GM18909 (cell line): ENCODE data around the gene RELN.

Source experiments
- ATAC-seq: cut with Tn5 transposase; IDR thresholded peaks from one replicate; pipeline ENCODE4 v1.9.1; 2021; ENCODE audit warnings: mild to moderate bottlenecking; ENCODE audit not compliant: unreplicated experiment, poor library complexity

The RELN gene

DNA sequence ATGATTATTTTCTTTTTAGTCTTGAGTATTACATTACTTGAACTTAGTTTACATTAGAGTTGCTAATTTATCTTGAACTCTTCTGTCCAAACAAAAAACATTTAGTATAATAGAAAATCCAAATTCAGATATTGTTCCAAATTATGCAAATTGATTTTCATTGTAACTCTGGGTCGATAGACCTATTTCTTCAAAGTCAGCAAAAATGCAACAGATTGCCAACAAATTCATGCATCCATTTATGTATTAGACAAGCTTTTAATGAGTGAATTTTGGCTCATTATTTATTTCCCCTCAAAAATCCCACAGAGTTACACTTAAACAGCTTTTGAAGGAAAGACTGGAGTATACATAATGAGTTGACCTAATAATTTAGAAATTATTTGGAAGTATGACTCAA is 240.8 kb downstream of the RELN start:
- no peak for ATAC-seq

DNA sequence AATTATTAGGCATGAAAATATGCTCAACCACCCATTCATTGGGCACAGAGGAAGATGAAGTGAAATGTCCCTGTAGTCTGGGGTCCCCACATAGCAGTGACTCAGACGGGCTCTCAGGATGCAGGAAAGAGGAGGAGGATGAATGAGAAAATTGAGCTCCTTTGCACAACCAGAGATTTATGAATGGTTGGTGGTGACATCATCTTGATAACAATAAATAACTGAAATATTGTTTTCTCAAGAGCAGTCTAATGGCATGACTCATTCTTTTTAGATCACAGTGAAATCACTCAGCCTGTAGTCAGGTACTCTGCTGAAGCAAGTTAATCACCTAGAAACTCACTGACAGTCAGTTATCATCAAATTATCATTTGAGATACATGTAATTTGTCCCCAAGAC is 254.1 kb downstream of the RELN start:
- no peak for ATAC-seq

DNA sequence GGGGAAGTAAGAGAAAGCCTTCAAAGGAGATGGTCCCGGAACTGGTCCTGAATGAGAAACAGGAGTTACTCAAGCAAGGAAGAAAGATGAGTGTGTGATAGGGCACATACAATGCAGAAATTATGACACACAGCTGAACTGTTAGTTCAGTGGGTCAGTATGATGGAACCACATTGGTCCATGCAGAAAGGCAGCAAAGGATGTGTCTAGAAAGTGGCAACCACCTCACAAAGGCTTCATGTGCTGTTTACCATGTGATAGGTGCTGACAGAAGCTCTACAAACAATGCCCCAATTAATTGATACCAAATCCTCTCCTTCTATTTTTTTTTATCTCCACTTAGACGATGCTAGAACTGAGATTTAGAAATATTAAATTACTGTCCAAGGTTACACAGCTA is 258.3 kb downstream of the RELN start:
- ATAC-seq: no peak

DNA sequence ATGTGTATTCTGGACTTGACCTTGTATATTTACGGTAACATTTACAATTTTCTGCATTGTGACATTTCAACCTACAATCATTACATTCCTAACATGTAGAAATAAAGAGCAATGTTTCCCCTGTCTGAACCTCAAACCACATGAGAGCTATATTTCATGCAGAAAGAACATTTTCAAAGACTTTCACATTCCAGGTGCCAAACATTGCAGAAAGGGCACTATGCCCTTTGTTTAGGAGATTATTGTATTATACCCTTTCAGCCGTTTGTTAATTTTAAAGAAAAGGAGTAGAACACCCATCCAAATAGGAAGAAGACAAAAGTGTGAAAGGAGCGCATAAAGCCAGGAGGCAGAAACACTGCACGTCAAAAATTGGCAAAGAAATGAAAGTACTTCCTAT is 260.4 kb downstream of the RELN start:
- no peak for ATAC-seq

DNA sequence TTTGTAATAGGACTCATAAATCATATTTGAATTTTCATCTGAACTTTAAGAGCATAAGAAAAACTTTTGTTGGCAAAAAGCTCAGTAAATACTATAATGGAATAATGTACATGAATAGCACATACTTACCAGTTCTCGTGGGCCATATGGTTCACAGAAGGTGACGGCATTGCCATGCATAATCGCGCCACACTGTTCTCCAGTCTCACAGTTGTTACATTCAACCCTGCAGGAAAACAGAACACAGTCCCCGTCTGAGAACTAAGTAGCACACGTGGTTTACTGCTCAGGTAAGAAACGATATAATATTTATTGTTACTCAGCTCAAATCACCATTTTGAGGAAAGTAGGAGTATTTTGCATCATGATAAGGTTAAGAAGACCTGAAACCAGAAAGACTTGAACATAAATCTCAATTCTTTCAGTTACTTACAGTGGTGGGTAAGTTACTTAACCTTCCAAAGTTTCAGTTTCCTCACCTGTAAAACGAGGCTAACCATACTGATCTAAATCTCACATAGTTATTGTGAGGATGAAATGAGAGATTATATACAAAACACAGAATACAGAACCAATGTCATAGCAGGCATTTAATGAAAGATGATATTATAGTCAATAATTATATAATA is 261.4 kb downstream of the RELN start:
- no peak for ATAC-seq

DNA sequence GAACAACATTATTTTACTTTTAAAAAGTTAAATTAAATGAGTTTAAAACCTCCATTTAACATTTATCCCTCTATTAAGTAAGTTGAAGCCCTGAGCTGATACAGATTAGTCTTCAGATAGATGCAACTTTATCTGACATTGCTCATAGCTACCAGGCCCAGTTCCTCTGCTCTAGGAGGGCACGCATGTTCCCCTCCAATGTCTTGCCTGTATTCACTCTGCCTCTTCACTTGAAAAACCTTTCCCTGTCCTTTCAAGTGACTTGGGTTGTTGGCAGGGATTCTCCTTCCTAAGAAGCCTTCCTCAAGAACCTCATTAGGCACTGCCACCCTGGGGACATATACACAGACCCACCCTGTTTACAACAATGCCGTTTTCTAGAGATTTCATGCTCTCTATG is 270.4 kb downstream of the RELN start:
- ATAC-seq: no peak

DNA sequence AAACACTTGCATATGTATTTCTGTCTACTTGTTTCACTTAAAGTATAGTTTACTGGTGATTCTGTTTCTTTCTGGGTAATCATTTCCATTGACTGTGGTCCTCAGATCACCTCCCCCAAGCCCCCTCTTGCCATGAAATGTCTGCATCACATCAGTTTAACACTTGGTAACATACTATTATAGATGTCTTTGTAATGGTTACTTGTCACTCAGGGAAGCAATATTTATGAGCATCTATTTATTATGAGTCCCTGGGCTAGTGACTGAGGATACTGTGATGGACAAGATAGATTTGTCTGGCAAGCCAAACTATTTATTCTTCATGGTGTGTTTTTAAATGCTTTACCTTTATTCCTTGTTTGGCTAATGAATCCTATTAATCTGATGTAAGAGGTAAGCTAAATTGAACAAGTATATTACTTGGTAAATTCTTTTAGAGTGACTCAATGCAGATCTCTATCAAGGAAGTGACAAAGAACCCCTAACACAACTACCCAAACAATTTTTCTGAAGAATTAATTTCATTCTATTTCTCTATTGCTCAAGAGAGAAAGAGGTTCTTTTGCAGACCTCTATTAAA is 270.9 kb downstream of the RELN start:
- ATAC-seq: no peak

DNA sequence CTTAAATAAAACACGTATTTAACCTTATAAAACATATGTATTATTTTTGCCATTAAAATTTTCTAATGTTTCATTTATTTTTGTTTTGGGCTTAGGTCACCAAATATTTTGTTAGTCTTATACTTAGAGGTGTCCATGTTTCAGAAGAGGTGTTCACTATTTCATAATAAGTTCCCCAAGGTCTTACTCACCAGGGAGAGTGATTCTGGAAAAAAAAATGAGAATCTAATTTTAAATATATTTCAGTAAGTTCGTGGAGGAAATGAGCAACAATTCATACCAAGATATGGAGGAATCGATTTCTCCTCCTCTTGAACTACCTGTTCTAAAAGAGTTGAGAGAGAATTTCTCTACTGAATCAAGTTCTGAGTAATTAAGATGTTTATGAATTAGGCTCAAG is 271.9 kb downstream of the RELN start:
- ATAC-seq: no peak

DNA sequence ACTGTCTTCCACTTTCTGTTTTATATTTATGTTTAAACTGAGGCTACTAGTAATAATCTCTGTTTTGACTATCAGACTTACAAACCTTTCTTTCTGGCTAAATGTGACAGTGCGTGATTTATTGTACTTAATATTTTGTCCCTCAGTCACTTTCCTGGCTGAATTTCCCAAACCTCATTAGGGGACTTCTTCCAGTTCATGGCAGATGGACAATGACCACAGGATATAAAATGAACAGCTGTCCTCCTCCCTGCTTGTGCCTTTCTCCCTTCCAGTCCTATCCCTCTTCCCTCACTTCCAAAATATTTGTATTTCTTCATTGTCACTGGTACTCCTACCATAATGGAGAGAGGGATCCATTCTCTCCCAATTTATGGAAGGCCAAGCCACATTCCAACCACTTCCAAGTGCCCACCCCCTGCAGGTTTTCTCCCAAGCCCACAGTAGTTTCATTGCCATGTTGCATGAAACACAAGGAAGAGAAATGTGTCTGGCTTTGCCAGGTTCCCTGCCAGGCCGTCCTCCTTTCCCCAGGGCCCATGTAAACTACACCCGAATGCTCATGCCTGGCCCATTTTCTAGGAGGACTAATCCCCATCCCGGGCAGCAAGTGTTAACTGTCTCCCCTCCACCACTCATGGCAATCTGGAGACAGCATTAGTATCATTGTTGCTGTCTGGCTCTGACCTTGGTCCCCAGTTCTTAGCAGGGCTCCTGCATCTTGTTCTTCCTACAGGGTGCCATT is 273.9 kb downstream of the RELN start:
- ATAC-seq: no peak

DNA sequence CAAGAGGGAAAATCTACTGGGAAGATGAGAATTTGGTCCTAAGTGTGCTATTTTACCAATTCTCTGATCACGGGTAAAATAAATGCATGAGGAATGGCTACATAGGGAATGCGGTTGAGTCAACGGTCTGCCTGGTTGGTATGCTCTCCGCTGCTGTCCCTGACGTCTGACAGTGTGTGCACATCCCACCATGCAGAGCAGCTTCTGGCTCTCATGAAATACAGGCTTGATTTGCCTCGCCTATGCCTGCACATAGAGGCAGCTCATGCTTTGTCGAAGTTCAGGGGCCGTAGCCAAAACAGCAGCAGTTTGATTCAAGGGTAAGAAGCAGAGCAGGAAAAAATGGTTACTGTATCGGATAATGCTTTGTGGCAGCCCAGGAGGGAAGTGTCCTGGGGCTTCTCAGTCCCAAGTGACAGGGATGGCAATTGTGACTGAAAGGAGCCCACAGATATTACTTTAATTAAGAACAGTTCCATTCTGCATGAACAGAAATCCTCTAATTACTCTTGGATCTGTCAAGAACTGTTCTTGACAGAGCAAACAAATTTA is 275.0 kb downstream of the RELN start:
- no peak for ATAC-seq

DNA sequence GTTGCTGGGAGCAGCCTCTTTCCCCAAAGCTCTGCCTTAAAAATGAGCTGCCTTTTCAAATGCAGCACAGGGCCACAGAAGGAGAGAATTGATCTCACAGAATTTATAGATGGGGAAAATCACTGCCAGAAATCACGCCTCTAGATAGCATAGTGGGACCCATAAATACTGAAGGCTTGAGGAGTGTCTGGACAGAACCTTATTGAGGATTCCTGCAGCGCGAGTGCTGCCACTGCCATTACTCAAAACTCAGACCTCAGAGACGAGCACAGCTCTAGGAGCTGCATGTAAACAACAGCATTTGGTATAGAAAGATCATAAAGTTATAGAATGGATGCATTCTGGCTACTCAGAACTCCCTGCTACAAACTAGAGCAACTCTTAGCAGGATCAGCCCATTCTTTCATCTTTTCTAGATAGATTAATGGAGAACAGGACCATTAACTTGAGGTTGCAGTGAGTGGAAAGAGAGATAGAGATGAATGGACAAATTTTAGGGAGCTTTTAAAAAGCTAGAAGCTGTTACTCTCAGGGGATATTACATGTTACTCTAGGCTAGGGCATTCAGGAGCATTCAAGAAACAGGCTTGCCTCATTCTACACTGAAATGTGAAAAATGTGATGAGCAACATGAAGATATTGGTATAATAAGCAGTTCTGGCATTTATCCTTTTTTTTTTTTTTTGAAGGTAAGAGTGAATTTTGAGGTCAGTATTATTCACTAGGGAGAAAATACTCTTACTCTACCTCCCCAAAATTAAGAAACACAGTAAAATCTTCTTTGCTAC is 276.3 kb downstream of the RELN start:
- no peak for ATAC-seq

DNA sequence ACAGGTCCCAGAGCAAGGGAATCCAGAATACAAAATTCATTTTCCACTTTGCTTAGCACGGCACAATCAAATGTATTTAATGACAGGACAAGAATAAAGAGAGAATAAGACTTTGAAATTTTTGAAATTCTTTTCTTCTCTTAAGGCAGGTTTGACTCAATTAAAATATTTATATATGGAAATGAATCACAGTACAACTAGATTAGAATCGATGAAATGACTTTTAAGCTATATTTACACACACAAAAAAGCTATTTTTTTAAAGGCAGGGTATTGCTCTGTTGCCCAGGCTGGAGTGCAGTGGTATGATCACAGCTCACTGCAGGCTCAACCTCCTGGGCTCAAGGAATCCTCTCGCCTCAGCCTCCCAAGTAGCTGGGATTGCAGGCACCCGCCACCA is 278.0 kb downstream of the RELN start:
- no peak for ATAC-seq

DNA sequence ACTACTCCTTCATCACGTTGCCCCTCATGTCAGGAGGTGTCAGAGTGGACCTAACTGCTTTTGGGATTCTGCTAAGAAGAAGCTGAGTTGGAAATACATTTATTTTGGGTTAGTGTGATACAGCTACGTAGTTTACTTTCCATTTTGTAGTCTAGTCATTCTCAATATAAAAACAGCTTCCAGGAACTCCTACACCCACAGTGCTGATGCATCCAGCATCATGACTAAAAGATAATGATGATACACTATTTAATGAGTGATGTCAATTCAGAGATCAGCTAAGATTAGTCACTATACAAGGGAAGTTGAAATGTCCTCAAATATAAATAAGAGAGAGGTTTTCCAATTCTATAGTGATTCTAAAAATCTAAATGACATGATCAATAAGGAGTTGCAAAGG is 279.2 kb downstream of the RELN start:
- ATAC-seq: no peak

DNA sequence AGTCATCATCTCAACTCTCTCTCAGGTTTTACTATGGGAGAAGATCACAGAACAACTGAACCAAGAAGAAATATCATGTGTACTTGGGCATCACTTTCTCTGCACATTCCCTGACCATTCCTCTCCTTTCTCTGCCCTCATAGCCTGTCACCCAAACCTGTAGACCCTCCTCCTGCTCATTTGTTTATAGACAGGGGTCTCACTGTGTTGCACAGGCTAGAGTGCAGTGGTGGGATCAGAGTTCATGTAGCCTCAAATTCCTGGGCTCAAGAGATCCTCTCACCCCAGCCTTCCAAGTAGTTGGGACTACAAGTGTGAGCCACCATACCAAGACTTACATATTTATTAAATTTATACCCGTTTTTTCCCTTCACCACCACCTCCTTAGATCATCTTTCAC is 282.7 kb downstream of the RELN start:
- ATAC-seq: no peak

DNA sequence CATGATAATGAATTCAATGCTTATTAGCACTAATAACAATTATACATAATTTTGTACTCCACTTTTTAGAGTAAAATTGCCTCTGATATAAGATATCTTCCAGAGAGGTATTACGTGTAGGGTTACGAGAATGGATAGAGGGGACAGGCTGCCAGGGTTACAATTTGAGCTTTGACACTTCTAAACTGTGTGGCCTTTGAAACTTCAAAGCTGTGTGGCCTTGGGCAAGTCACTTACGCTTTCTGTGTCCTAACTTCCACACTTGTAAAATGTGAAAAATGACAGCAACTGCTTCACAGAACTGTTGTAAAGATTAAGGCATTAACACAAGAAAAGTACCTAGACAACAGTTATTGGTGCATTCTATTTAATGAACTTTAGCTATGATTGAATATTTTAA is 283.9 kb downstream of the RELN start:
- ATAC-seq: no peak

DNA sequence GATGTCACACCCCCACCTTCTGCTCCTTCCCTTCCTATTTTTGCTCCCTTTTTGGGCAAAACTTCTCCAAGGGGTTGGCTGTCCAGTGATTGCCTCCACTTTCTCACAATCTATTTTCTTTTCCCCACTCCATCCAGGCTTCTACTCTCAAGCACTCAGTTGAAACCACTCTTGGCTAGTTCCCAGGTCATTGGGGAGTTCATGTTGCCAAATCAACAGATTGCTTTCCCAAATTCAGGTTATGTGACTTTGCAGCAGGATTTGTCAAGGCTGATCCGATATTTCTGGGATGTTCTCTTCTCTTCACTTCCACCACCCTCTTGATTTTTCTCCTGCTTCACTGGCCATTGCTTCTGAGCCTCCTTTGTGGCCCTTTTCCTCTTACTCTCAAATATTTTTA is 284.8 kb downstream of the RELN start:
- no peak for ATAC-seq

DNA sequence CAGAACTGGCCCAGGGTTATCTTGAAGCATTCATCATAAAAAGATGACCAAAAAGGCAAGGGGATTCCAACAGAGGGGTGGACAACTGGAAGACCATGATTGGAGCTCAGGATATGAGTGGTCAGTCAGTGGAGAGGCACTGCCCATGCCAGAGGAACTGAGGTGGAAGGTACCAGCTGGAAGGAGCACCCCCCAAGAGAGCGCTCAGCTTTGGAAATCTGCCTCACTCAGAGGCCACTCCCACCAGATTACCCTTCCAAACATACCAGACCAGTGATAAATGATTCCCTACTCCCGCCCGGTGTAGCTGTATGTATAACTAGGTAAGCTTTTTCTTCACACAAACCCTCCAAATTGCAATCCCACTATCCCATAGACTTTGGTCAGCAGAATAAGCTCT is 286.5 kb downstream of the RELN start:
- ATAC-seq: no peak

DNA sequence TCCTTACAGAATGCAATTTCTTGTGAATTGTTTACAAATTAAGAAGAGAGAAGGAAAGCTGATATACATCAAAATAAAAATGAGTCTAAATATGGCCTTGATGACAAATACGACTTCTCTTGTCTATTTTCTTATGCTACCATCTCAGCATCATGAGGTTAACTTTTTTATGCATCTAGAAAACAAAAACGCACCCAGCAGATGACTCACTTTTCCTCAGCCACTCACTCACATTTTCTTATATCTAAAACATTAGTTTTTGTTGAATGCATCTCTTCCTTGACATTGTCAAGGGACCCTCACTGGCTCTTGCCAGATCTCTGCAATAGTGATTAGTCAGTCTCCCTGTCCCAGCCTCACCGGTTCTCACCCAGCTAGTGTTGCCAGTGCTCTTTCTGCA is 287.0 kb downstream of the RELN start:
- ATAC-seq: no peak

DNA sequence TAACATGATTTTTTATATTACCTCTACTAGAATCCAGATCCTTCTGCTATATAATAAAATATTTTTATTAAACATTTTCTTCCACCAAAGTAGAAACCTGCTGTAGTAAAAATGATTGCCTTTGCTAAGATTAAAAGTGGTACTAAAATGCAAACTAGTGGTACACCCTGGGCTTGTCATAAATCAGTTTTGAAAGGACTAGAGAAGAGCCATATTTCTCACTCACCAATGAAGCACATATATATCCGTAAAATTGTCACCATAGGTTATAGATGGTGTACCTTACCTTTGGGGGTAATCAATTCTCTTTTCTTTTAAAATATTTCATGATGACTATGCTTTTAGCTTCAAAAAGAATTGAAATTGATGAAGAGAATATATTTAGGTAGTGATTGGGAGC is 290.4 kb downstream of the RELN start:
- ATAC-seq: no peak

DNA sequence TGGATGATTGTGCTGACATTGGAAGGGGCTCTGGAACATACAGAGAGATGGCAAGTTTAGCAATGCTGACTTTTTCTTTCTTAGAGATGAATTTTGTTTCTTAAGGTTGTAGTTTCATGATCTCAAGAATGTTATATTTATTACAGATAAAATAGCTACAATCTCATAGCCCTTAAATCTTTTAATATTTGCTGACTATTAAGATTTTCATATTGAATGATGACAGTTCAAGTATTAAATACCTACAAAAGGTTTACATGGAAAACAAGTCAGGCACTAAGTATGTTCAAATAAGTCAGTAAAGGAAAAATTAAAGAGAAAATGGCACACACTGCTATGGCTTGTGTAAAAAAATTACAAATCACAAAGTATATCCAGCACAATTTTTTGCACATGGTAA is 291.4 kb downstream of the RELN start:
- ATAC-seq: no peak

DNA sequence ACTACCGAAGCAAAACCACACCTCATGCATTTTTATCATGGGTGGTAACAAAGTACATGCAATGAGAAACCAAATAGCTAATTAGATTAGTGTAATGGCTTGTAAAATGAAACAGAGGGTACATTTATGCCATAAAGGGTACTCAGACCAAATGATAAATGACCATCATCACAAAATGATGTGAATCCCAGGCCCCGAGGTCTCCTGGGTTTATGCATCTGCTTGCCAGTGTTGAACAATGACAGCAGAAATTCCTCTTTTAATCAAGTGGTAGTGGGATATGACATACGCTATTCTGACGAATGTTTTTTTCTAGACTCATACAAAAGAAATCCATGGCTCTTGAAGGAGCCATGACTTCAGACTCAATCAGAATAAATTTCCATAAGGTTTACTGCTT is 293.9 kb downstream of the RELN start:
- no peak for ATAC-seq
